Hematopoietic multipotent progenitor cell treated with erythropoietin and hydrocortisone succinate and interleukin-3 and kit ligand, for 15 days (in vitro differentiated cells): Measurements from ENCODE around the gene MYH13.
"Not testable (repeated sequence)": the region's sequence is repeated elsewhere in the genome, so short reads cannot be mapped to it uniquely, and the experiment has no call there.

Experiments
- DNase-seq: peaks from one replicate; pipeline ENCODE4 v3.0.0-alpha.2; 2015; ENCODE audit warnings: low spot score

Gene MYH13

DNA sequence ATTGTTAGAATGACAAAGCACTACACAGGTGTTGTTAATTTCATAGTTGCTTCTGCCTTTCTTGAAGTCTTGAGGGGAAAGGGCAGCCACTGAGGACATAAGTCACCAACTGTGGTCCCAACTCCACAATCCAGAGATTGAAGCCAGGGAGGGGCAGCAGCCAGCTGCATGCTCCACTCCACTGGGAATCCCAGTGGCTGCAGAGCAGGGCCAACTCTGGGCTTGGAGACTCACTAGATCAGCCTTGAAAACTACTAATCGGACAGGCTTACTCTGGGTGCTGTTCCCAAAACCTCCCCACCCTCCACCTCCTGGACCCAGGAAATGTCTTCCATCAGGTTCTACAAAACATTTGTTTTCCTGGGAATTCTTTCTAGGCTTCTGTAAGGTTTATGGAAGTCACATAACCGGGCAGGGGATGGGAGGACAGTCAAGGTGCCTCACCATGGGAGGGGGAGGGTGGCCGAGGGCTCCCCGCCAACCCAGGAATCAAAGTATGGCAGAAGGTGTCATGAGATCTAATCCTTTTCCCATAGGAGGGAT is 68.0 kb downstream of the MYH13 start:
- no peak for DNase-seq

DNA sequence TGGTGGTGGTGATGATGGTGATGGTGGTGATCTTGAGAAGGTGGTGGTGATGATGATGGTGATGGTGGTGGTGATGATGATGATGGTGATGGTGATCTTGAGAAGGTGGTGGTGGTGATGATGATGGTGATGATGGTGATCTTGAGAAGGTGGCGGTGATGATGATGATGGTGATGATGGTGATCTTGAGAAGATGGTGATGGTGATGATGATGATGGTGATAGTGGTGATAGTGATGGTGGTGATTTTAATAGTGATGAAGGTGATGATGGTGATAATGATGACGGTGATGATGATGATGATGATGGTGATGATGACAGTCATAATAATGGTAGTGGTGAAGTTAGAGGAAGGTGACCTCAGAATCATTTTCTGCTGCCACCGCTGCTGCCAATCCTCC is 75.1 kb downstream of the MYH13 start:
- no peak for DNase-seq

- peak; percentile 19 for DNase-seq
These were observed 77.0 kb downstream of the MYH13 start for GRCh38 chr17:10295728-10296343.

DNA sequence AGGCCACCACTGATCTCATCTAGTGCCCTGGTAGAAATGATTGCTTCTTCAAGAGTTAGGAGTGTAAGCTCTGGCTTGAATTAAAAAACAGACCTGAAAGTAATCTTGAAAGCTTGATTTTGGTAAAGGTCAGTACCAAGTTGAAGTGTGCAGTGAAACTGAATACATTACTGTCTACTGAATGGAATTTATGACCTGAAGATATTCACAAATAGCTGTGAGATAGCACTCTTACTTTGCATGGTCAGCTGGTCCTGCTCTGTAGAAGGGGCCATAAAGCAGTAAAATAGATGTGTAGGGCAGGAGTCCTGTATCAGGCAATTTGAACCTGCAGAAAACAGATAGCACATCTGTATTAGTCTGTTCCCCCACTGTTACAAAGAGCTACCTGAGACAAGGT is 78.6 kb downstream of the MYH13 start:
- no peak for DNase-seq

- no peak for DNase-seq
These were observed 80.5 kb downstream of the MYH13 start for GRCh38 chr17:10292057-10292937.

DNA sequence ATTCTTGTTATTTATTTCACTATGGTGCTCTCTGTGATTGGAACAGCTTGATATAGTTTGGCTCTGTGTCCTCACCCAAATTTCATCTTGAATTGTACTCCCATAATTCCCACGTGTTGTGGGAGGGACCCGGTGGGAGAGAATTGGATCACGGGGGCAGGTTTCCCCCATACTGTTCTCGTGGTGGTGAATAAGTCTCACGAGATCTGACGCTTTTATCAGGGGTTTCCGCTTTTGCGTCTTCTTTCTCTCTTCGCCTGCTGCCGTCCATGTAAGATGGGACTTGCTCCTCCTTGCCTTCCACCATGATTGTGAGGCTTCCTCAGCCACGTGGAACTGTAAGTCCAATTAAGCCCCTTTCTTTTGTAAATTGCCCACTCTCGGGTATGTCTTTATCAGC is 81.2 kb downstream of the MYH13 start:
- DNase-seq, result not testable (repeated sequence)

GRCh38 chr17:10290041-10290440 is 82.8 kb downstream of the MYH13 start:
- no peak for DNase-seq

- DNase-seq, result no peak
These were observed 86.5 kb downstream of the MYH13 start for GRCh38 chr17:10286324-10286723.

DNA sequence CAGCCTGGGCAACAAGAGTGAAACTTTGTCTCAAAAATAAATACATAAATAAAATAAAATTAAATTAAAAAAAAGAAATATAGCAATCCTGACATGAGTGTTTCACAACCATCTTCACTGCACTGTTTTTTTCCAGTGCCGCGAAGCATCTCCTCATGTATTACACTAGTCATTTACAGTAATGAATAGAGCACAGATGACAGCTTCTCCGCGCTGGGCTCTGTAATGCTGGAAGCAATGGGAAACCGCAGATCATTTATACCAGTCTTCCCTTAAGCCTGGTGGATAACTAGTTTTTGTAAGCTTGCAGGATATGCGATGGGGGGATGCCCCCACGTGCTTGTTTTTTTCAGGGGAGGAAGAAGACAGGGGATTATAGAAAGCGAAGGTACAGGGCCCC is 86.9 kb downstream of the MYH13 start:
- DNase-seq, result no peak

DNA sequence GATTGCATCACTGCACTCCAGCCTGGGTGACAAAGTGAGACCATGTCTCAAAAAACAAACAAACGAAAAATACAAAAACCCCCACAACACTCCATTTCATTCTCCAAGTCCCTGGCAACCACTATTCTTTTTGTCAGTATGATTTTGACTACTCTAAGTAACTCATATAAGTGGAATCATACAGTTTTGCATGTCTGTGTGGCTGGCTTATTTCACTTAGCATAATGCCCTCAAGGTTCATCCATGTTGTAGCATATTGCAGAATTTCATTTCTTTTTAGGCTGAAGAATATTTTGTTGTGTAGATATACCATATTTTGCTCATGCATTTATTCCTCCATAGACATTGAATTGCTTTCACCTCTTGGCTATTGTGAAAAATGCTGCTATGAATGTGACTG is 92.7 kb downstream of the MYH13 start:
- no peak for DNase-seq

- no peak for DNase-seq
These were observed 94.6 kb downstream of the MYH13 start for GRCh38 chr17:10278218-10278617.

DNA sequence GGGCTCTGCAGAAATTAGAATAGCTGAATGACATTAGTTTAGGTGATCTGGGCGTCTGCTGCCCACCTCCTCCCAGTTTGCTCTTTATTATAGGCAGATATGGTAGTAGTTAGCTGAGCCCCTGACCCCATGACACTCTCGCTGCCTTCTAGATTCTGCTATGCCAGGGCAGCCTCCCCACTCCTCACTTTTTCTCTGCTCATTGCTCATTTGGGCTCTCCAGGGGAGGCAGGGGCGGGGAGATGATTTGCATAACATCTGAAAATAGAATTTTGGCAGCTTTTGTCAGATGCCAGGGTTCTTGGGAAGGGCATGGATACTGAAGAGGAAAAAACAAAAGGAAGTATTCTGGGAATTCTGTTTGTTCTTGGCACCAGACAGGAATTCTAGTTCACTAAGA is 96.4 kb downstream of the MYH13 start:
- no peak for DNase-seq

DNA sequence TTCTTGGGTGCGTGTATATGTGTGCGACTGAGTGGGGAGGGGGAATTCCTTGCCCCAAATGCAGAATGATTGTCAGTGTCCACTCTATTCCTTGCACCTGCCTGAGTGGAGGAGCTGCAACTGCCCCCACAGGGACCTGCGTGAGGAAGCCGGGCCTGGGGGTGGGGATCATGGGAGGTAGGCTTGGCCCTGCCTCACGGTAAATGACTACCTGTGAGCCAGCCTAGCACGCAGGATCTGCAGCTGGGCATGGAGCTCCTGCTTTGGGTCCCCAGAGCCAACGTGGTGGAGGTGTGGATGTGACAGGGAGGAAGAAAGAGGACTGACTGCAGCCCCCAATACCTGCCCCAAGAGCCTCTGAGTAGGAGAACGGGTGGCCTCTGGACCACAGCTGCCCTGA is 97.4 kb downstream of the MYH13 start:
- DNase-seq, result no peak

GRCh38 chr17:10271106-10271562 is 101.7 kb downstream of the MYH13 start:
- DNase-seq, result no peak

GRCh38 chr17:10270258-10270657 is 102.5 kb downstream of the MYH13 start:
- DNase-seq, result no peak

DNA sequence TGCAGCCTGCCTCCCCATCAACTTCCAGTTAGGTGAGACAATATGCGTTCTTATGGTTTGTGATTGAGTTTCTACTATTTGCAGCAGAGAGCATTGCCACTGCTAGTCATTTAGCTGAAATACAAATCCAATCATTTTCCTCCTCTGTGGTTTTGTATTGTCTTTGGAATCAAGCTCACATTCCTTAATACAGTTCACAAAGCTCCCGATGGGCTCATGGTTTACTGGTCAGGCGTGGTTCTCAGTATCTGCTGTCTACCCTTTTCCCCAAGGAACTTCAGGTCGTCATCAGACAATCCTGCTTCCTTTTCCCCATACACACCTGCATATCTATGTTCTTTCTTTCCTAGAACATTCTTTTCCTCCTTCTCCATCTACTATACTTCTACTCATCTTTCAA is 104.8 kb downstream of the MYH13 start:
- no peak for DNase-seq

DNA sequence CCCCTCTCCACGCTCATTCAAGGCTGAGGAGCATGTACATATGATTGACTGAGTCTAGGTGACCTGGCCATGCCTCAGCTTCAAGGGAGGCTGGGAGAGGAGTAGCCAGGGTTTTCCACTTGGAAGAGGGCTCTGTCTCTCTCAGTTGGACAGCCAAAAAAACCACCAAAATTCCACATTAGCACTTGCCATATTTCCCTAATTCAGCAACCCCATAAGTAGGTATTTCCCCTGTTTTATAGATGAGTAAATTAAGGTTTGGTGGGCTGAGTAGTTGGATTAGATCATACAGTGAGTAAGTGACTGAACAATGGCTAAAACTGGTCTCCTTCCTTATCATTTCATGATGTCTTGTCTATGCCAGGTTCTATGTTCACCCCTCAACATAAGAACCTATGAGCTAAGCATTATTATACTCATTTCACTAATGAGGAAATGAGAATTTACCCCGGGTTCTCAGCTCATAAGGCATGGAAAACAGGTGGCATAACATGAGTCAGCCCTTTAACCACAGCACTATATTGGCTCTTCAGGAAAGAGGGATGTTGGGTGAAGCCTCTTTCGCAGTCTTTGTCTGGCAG is 106.4 kb downstream of the MYH13 start:
- no peak for DNase-seq

DNA sequence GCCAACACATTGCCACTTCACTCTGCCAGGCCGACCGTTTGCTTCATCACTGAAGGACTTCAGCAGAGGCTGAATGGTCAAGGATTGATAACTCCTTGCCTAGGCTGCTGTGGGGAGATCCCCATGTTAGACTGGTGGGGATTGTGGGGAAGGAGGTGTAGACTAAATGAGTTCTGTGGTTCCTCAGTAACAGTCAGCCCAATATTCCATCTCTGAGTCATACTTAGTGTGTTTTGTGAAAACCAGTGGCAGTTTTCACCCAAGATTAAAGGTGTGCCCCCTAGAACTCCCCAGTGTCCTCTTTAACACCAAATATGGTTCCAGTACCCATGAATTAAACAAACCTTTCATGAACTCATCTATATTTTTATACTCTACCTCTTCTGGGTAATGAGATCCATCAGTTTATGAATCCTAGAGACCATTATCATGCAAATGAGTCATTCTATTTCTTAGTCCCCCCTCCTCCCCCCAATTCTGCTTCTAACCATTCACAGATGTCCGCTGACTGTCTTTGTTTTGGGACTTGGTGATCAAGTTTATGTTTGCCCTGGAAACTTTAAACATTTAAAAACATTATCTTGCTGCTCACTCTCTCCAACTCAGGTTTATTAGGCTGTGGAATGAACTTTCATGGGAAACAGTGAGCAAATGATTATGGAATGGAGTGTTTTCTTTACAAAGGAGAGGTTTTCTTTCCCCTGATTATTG is 107.6 kb downstream of the MYH13 start:
- no peak for DNase-seq

GRCh38 chr17:10264051-10264450 is 108.8 kb downstream of the MYH13 start:
- no peak for DNase-seq

DNA sequence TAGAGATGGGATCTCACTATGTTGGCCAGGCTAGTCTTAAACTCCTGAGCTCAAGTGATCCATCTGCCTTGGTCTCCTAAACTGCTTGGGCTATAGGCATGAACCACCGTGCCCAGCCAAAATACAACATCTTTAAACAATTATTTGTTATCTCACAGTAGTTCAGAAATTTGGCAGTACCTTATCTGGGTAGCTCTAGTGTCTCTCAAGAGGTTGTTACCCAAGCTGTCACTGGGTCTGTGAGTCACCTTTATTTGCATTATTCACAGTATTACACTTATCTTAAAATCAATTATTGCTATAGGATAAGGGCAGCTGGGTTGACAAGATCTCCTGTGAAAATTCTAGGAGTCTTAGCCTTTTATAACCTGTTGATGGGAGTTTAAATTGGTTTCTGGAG is 110.4 kb downstream of the MYH13 start:
- DNase-seq, result no peak

GRCh38 chr17:10261098-10261497 is 111.7 kb downstream of the MYH13 start:
- no peak for DNase-seq

DNA sequence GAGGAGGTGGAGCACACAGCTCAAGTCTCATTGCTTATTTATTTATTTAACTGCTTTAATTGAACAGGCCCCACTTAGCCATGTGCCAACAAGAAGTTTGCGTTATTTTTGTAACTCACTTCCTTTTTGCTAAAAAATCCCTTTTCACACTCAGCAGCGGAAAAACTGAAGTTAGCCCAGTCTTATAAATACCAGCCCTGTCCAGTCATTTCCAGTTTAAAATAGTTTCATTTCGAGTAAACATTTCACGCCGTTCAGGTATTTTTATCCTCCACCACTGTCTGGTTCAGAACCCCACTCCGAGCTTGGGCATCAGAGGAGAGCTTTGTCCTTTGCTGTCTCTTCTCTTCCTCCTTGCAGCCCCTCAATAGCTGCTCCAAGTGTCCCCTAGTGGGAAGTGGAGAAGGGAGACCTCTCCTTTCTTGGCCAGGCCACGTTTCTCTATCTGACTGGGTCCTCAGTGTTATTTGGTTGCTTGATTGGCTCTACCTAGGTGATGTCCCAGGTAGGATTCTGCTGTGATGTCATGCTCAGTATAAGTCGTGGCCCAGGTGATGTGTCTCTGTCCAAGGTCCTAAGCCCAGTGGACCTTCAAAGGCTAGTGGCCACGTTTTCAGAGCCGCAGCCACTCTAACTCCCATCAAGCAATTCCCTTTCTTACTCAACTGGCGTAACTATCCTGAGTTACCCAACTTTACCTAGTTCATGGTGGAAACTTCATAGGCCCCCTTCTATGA is 121.4 kb downstream of the MYH13 start:
- no peak for DNase-seq
